ENCODE results near the gene AMER3. TPM values are rescaled to one million over a fixed set of nuclear protein-coding genes. Genes with fewer than 3 reads are reported as not detected.
A peak's percentile ranks its signal among the peaks of the same experiment; 100 is the strongest.

Gene AMER3
- total RNA-seq, 2 experiments from 2014 or later = not detected

DNA sequence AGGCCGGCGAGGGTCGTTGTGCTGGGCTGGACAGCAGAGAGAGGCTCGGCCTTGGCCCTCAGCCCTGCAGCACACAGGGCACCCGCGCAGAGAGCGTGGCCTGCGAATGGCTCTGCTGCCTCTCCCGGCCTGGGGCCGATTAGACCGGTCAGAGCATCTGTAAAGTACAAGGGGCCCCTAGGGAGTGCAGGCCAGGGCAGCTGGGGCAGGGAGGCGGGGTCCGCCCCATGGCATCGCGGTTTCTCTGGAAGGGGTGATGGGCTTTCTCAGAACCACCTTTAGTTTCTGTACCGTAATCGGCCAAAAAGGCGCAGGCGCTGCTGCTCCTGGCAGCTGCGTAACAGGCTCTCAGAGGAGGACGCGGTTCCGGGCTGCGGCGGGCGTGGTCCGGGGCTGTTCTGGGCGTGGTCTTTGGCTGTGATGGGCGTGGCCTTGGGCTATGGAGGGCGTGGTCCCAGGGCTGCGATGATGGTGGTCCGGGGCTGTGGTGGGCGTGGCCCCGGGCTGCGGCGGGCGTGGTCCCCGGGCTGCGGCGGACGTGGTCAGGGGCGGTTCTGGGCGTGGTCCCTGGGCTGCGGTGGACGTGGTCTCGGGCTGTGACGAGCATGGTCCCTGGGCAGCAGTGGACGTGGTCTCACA is 27.9 kb upstream of the AMER3 start:
- ChIA-PET CTCF (ENCODE audit: unreplicated experiment) (no interaction called here), POLR2A (no interaction called here)
- BruUV-seq (replicated peaks) = no TSS peak
- no peak for TF ChIP-seq EZH2phosphoT487 (IDR thresholded peaks at IDR 0.05; ENCODE audit: borderline replicate concordance, low read depth, low read length)
- TF ChIP-seq, protein P1, sequence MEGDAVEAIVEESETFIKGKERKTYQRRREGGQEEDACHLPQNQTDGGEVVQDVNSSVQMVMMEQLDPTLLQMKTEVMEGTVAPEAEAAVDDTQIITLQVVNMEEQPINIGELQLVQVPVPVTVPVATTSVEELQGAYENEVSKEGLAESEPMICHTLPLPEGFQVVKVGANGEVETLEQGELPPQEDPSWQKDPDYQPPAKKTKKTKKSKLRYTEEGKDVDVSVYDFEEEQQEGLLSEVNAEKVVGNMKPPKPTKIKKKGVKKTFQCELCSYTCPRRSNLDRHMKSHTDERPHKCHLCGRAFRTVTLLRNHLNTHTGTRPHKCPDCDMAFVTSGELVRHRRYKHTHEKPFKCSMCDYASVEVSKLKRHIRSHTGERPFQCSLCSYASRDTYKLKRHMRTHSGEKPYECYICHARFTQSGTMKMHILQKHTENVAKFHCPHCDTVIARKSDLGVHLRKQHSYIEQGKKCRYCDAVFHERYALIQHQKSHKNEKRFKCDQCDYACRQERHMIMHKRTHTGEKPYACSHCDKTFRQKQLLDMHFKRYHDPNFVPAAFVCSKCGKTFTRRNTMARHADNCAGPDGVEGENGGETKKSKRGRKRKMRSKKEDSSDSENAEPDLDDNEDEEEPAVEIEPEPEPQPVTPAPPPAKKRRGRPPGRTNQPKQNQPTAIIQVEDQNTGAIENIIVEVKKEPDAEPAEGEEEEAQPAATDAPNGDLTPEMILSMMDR (conservative IDR thresholded peaks at IDR 0.05; ENCODE audit: low read length) = no peak
- H2AFZ ChIP-seq (ENCODE audit: low read length) = peak overlapping the region; percentile 74
- no peaks in the 10 kb centered on the region for H3K36me3 ChIP-seq (ENCODE audit: insufficient read depth, low read length)
- no peaks in the 10 kb centered on the region for H3K9me3 ChIP-seq (ENCODE audit: low read length)
- H3K4me1 ChIP-seq (ENCODE audit: insufficient read depth, low read length, poor library complexity, severe bottlenecking) = peaks cover 11% of the 10 kb centered on the region
- peak overlapping the region; percentile 61 for H3K4me2 ChIP-seq (ENCODE audit: low read length)
- H3K79me2 ChIP-seq (ENCODE audit: insufficient read depth, low read depth, low read length) = no peaks in the 10 kb centered on the region
- no peaks in the 10 kb centered on the region for H4K20me1 ChIP-seq (ENCODE audit: insufficient read depth, low read length)
- no peak overlapping the region for H3K27ac ChIP-seq (ENCODE audit: low read depth, low read length, poor library complexity, severe bottlenecking)
- intact Hi-C loops (cut with micrococcal nuclease; ENCODE audit: unreplicated experiment) = no loop called here
- peak overlapping the region; percentile 62 for H3K4me3 ChIP-seq (ENCODE audit: low read depth, low read length, poor library complexity, severe bottlenecking)
- no peaks in the 10 kb centered on the region for H3K9me2 ChIP-seq (ENCODE audit: insufficient read depth, low read length)
- peak; percentile 88 for DNase-seq (ENCODE audit: low spot score)

DNA sequence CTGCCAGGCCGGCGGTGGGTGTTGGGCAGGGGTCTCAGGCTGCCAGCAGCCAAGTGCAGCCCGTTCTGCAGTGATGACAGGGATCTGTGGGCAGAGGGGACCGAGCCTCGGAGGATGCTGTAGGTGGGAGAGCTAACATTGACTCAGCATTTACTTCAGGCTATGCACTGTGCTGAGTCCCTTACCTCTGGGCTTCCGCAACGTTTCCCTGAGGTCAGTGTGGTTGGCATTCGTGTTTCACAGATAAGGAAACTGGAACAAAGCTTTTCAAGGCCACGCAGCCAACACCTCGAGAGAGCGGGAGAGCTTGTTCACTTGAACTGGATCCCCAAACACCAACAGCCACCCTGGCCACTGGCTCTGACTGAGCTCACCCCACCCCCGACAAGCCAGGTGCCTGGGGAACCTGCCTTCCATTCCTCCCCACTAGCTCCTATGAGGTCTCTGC is 27.3 kb upstream of the AMER3 start:
- Histone ChIP-seq H3K9me2 (ENCODE audit: insufficient read depth, low read length) (no peaks in the 10 kb centered on the region), H3K27ac (ENCODE audit: low read depth, low read length, poor library complexity, severe bottlenecking) (no peak overlapping the region), H3K4me1 (ENCODE audit: insufficient read depth, low read length, poor library complexity, severe bottlenecking) (peaks cover 11% of the 10 kb centered on the region), H3K4me3 (ENCODE audit: low read depth, low read length, poor library complexity, severe bottlenecking) (peak overlapping the region; percentile 62), H3K79me2 (ENCODE audit: insufficient read depth, low read depth, low read length) (no peaks in the 10 kb centered on the region), H3K36me3 (ENCODE audit: insufficient read depth, low read length) (no peaks in the 10 kb centered on the region), H2AFZ (ENCODE audit: low read length) (peak overlapping the region; percentile 74), H3K9me3 (ENCODE audit: low read length) (no peaks in the 10 kb centered on the region), H4K20me1 (ENCODE audit: insufficient read depth, low read length) (no peaks in the 10 kb centered on the region), H3K4me2 (ENCODE audit: low read length) (peak overlapping the region; percentile 61)
- TF ChIP-seq, protein P1 (conservative IDR thresholded peaks at IDR 0.05; ENCODE audit: low read length) = no peak
- no peak for TF ChIP-seq EZH2phosphoT487 (IDR thresholded peaks at IDR 0.05; ENCODE audit: borderline replicate concordance, low read depth, low read length)
- DNase-seq (ENCODE audit: low spot score) = peak; percentile 17
- ChIA-PET POLR2A (interaction anchor here (0.6 kb wide), 1 partner anchor 376 kb away, joined by 3 read pairs; no protein-coding TSS in a partner anchor), CTCF (ENCODE audit: unreplicated experiment) (no interaction called here)
- intact Hi-C loops (cut with micrococcal nuclease; ENCODE audit: unreplicated experiment) = no loop called here
- no TSS peak for BruUV-seq (replicated peaks)

Data from OCI-LY7 (cell line).